ENCODE data around the gene ZSWIM3. TPM values are rescaled to one million over a fixed set of nuclear protein-coding genes. Genes with fewer than 3 reads are reported as not detected.

The ZSWIM3 gene
- total and polyA plus RNA-seq, 3 donors from 2014 or later, result 8.0 to 12.8 (median 9.3) TPM

DNA sequence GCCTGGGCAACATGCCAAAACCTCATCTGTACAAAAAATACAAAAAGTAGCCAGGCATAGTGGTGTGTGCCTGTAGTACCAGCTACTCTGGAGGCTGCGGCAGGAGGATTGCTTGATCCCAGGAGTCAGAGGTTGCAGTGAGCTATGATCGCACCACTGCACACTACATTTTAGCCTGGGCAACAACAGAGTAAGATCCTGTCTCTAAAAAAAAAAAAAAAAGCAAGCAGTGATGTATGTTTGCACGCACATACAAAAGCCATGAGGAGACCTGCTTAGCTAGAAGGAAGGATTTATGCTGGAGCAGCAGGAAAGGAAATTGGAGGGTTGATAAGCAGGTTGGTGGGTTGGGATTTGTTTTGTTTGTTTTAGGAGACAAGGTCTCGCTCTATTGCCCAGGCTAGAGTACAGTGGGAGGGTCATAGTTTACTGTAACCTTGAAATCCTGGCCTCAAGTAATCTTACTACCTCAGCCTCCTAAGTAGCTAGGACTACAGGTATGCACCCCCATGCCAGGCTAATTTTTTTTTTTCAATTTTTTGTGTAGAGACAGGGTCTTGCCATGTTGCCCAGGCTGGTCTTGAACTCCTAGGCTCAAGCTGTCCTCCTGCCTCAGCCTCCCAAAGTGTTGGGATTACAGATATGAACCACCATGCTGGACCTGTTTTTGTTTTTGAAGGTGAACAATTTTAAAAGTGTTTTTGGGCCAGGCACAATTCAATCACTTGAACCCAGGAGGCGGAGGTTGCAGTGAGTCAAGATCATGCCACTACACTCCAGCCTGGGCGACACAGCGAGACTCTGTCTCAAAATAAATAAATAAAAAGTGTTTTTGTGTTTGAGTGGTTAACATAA lies 4.0 kb downstream of the ZSWIM3 start:
- TF ChIP-seq POLR2A (IDR thresholded peaks at IDR 0.05), result no peak
- TF ChIP-seq, protein P1, sequence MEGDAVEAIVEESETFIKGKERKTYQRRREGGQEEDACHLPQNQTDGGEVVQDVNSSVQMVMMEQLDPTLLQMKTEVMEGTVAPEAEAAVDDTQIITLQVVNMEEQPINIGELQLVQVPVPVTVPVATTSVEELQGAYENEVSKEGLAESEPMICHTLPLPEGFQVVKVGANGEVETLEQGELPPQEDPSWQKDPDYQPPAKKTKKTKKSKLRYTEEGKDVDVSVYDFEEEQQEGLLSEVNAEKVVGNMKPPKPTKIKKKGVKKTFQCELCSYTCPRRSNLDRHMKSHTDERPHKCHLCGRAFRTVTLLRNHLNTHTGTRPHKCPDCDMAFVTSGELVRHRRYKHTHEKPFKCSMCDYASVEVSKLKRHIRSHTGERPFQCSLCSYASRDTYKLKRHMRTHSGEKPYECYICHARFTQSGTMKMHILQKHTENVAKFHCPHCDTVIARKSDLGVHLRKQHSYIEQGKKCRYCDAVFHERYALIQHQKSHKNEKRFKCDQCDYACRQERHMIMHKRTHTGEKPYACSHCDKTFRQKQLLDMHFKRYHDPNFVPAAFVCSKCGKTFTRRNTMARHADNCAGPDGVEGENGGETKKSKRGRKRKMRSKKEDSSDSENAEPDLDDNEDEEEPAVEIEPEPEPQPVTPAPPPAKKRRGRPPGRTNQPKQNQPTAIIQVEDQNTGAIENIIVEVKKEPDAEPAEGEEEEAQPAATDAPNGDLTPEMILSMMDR (IDR thresholded peaks at IDR 0.05), result no peak
- Histone ChIP-seq H3K36me3 (ENCODE audit: low read depth, missing control alignments) (no peaks in the 10 kb centered on the region), H3K27me3 (no peaks in the 10 kb centered on the region), H3K9me3 (no peaks in the 10 kb centered on the region), H3K4me1 (peaks cover 7% of the 10 kb centered on the region), H3K4me3 (no peak overlapping the region), H3K27ac (no peak overlapping the region)
- intact Hi-C loops (cut with DNase I; ENCODE audit: low total_unique reads), result no loop called here
- 80 to 84% methylated on average over 7 of the region's 7 CpGs for WGBS, 2 donors
- peak; percentile 66 for DNase-seq

DNA sequence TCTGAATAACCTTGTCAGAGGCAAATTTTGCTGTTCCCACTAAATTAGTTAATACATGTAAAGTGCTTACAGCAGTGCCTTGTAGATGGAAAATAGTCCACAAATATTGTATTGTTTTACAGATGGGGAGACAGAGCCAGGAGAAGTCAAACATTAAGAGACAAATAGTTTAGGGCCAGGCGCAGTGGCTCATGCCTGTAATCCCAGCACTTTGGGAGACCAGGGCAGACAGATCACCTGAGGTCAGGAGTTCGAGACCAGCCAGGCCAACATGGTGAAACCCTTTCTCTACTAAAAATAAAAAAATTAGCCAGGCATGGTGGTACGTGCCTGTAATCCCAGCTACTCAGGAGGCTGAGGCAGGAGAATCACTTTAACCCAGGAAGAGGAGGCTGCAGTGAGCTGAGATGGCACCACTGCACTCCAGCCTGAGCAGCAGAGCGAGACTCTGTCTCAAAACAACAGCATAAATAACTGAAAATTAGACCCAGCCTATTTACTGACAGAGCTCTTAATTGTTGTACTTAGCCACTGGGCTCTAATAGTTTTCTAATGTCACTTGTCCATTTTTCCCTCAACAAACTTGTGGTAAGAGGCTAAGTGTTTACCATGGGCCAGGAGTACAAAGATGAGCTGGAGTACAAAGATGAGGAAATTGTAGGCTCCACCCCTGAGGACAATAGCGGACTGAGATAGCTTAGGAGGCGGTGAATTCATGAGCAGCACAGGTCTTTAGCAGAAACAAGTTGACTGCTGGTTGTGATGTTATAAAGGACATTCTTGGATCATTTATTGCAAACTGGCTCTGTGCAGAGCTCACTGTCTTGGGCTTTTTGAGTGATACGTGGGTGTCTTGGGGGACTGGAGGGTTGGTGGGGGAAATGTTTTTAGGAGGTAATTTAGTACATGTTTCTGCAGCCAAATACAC lies 6.4 kb downstream of the ZSWIM3 start:
- DNase-seq, result no peak
- no peaks in the 10 kb centered on the region for H3K9me3 ChIP-seq
- intact Hi-C loops (cut with DNase I; ENCODE audit: low total_unique reads), result no loop called here
- H3K36me3 ChIP-seq (ENCODE audit: low read depth, missing control alignments), result no peaks in the 10 kb centered on the region
- H3K27me3 ChIP-seq, result no peaks in the 10 kb centered on the region
- H3K4me3 ChIP-seq, result no peak overlapping the region
- WGBS, 2 donors, result 81 to 83% methylated on average over 7 of the region's 7 CpGs
- TF ChIP-seq POLR2A (IDR thresholded peaks at IDR 0.05), result no peak
- TF ChIP-seq, protein P1 (IDR thresholded peaks at IDR 0.05), result no peak
- H3K4me1 ChIP-seq, result peaks cover 9% of the 10 kb centered on the region
- H3K27ac ChIP-seq, result no peak overlapping the region

DNA sequence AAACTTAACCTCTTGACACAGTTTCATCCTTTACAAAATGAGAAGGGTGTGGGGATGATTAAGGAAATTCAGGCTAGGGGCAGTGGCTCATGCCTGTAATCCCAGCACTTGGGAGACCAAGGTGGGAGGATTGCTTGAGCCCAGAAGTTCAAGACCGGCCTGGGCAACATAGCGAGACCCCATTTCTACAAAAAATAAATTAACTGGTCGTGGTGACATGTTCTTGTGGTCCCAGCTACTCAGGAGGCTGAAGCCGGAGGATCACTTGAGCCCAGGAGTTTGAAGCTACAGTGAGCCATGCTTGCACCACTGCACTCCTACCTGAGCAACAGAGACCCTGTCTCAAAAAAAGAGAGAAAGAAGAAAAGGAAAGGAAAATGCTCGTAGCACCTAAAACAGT lies 9.0 kb downstream of the ZSWIM3 start:
- Histone ChIP-seq H3K27me3 (no peaks in the 10 kb centered on the region), H3K4me3 (no peak overlapping the region), H3K36me3 (ENCODE audit: low read depth, missing control alignments) (no peaks in the 10 kb centered on the region), H3K27ac (no peak overlapping the region), H3K9me3 (no peaks in the 10 kb centered on the region), H3K4me1 (peaks cover 9% of the 10 kb centered on the region)
- 86 to 93% methylated on average over 5 of the region's 5 CpGs for WGBS, 2 donors
- TF ChIP-seq POLR2A (IDR thresholded peaks at IDR 0.05), result no peak
- TF ChIP-seq, protein P1 (IDR thresholded peaks at IDR 0.05), result no peak
- intact Hi-C loops (cut with DNase I; ENCODE audit: low total_unique reads), result no loop called here
- DNase-seq, result no peak

DNA sequence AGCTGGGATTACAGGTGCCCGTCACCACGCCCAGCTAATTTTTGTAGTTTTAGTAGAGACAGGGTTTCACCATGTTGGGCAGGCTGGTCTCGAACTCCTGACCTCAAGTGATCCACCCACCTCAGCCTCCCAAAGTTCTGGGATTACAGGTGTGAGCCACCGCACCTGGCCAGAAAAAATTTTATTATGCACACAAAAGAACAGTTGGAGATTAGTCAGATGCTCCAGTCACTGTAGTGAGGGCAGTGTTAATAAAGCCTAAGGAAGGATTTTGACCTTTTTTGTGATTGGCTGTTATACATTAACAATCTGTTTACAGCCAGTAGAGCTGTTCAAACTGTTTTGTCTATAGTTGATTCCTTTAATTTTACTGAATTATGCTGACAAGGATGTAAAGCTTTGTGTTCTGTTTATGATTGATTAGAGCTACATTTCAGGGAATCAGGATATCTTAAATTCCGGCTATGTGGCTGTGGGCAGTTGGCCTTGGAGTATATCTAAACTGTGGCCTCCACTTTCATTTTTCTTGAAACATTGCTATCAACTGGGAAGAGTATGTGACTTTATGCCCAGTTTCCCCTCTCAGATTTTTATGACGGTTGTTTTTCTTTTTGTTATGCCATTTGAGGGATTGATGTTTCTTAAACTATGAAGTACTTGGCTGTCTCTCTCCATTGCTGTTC lies 9.9 kb downstream of the ZSWIM3 start:
- WGBS, 2 donors, result 72 to 73% methylated on average over 6 of the region's 6 CpGs
- peaks cover 9% of the 10 kb centered on the region for H3K4me1 ChIP-seq
- peak overlapping the region; percentile 19 to 22 for H3K27ac ChIP-seq
- H3K36me3 ChIP-seq (ENCODE audit: low read depth, missing control alignments), result no peaks in the 10 kb centered on the region
- no peaks in the 10 kb centered on the region for H3K9me3 ChIP-seq
- intact Hi-C loops (cut with DNase I; ENCODE audit: low total_unique reads), result no loop called here
- H3K4me3 ChIP-seq, result no peak overlapping the region
- DNase-seq, result no peak
- H3K27me3 ChIP-seq, result no peaks in the 10 kb centered on the region
- TF ChIP-seq, protein P1 (IDR thresholded peaks at IDR 0.05), result no peak
- no peak for TF ChIP-seq POLR2A (IDR thresholded peaks at IDR 0.05)

All from testis (tissue), 3 donors.